ENCODE measurements around the gene EXPH5. TPM values are rescaled to one million over a fixed set of nuclear protein-coding genes. Genes with fewer than 3 reads are reported as not detected.

EXPH5 gene
- total and polyA plus RNA-seq, 2 of the 8 experiments (the other 6 are each of a cell fraction or from before 2014, with no cell fraction given): 1.1 to 11.5 TPM

DNA sequence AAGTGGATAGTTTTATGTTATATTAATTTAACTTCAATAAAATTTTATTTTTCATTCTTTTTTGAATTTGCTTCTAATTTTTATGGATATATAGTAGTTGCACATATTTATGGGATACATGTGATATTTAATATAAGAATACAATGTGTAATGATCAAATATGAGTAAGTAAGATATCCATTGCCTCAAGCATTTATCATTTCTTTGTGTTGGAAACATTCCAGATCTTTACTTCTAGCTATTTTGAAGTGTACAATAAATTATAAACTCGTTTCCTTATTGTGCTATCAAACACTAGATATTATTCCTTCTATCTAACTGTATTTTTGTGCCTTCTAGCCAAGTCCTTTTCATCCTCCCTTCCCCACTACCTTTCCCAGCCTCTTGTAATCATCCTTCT is 17.0 kb downstream of the EXPH5 start (continued):
- TF ChIP-seq TCF12 (IDR thresholded peaks at IDR 0.05; ENCODE audit: low read depth, low read length) (no peak), SAP30 (IDR thresholded peaks at IDR 0.05; ENCODE audit: insufficient read depth, insufficient replicate concordance, low read length) (no peak)
